Measurements from ENCODE around the gene PCDH12.
A peak's percentile ranks its signal among the peaks of the same experiment; 100 is the strongest.

The PCDH12 gene

GRCh38 chr5:141966275-141966962 is 8.4 kb upstream of the PCDH12 start:
- DNase-seq = no peak

GRCh38 chr5:141965071-141965470 is 7.1 kb upstream of the PCDH12 start:
- DNase-seq = no peak

GRCh38 chr5:141963701-141964100 is 5.7 kb upstream of the PCDH12 start:
- no peak for DNase-seq

DNA sequence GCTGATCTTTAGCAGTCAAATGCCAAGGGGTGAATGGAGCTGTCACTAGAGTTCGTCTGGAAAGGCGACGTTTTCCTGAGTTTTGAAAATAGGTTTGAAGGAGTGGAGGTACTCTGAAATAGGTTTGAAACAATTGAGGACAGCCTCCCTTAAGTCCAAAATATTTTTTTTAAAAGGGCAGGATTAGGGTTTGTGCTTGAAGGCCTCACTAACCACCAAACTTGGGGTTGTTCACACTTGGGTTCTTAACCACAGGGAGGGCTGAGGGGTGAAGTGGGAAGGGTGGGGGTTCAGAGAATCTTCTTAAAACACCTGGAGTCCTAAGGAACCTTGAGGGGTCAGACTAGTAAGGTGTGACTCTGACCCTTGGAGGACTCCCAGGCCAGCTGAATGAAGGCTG is 3.5 kb upstream of the PCDH12 start:
- no peak for DNase-seq

DNA sequence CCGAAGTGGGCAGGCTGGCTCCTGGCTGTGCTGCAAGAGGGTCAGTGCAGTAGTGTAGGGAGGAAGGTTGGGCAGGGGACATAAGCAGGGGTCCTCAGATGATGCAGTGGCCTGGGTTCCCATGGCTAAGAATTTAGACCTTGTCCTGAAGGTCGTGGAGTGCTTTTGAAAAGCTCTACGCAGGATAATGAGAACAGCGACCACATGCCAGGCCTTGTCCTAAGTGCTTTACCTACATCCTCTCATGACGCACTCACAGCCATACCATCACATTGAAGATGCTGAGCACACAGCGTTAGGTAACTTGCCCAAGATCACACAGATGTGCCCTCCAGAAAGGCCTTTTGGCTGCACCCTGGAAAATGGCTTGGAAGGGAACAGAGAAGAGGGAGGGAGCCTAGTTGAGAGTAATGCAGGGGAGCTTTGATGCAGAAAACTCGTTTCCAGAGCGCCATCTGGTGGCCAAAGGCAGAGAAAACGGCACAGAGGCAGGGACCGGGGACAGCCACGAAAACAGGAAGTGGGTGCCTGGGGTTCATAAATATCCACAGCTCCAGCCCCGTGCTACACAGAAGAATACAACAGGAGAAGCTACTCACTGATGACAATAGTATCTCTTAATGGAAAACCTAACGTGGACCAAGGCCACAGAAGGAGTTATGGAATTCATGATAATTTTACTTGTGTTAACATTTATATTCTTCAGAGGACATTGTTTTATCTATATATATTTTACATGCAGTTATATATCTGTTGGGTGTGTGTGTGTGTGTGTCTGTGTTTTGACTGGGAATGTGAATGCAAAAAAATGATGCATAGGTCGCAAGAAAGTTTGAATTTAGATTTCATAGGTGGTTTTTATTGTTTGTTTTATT is 2.7 kb upstream of the PCDH12 start:
- DNase-seq = peak; percentile 77 to 93 (median 81)

DNA sequence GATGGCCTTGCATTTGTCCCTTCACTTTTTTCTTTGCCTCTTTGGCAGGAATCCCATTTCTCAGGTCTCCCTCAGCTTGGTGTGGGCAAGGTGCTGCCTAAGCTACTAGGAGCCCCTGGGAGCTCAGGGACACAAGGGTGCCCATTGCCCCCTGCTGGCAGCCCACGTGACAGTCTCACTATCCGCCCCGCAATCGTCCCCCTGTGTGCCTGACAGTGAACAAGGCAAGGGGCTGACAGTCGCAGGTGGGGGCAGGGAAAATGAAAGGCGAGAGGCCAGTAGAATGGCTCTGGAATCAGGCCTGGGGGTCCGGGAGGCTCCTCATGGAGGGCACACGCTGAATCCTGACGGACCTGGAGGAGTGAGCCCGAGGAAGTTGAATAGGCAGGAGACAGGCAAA is 2.0 kb upstream of the PCDH12 start:
- no peak for DNase-seq

GRCh38 chr5:141958546-141959172 is 657 bp upstream of the PCDH12 start:
- no peak for DNase-seq

DNA sequence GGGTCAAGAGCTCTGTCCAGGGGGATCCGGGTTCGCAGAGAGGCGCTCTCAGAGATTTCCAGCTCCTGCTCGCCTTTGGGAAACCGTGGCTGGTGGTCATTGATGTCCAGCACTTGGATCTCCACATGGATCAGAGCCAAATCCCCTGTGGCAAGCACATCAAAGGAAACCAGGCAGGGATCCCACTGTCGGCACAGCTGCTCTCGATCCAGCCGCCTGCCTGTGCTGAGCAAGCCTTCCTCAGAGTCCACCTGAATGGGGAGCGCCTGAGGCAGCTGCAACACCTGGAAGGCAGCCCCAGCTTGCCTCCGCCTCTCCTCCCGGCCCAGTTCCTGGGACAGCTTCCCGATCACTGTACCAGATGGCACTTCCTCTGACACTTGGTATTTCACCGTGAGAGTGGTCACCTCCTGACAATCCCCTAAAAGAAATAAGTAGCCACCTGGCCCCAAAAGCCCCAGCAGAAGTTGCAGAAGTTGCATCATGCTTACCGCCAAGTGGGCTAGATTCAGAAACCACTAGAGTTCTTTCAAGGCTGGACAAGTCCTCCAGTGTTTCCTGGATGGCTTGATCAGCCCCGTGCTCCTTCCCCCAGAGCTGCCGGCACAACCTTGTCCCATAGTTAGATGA is 520 bp downstream of the PCDH12 start:
- no peak for DNase-seq

GRCh38 chr5:141954194-141954593 is 3.8 kb downstream of the PCDH12 start:
- DNase-seq = no peak

- DNase-seq = no peak
Measured at GRCh38 chr5:141952020-141952419, 6.0 kb downstream of the PCDH12 start.

DNA sequence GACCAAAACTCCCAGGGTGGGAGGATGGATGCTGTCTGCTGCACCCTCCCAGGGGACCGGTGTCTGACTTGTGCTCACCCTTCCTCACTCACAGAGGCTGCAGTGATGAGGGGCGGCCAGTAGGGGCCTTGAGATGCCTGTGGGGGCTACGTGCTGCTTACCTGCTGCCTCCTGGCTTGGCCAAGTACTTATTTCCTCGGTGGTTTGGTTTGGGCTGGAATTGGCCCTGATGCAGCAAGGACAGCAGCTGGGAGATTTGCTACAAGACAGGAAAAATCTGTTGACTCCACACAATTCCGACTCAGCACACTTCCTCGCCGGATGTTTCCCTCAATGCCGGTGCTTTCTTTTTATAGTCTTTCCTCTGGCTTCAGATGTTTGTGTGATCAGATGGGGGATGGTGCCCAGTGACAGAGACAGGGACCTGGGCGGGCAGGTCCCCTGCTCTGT is 6.6 kb downstream of the PCDH12 start:
- no peak for DNase-seq

GRCh38 chr5:141950207-141951005 is 7.6 kb downstream of the PCDH12 start:
- no peak for DNase-seq

- DNase-seq = no peak
Measured at GRCh38 chr5:141949511-141949910, 8.5 kb downstream of the PCDH12 start.

- no peak for DNase-seq
Measured at GRCh38 chr5:141948812-141949211, 9.2 kb downstream of the PCDH12 start.

DNA sequence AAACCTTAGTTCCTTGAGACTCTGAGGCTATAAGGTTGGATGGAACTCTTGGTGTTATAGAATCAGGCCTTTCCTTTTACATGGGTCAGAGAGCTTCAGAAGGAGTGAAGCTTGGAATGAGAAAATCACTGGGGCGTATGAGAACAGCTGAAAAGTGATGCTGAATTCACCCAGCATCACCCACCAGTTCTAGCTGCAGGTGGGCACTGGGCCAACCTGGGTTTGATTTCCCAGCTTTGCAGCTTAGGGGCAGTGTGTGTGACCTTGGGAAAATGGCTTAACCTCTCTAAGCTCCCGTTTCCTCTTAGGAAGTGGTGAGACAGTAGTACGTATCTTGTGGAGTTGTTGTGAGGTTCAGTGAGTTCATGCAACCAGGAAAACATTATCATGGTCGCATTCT is 10.7 kb downstream of the PCDH12 start:
- DNase-seq = no peak

- DNase-seq = no peak
Measured at GRCh38 chr5:141945511-141946051, 12.4 kb downstream of the PCDH12 start.

- DNase-seq = no peak
Measured at GRCh38 chr5:141944076-141944475, 13.9 kb downstream of the PCDH12 start.

DNA sequence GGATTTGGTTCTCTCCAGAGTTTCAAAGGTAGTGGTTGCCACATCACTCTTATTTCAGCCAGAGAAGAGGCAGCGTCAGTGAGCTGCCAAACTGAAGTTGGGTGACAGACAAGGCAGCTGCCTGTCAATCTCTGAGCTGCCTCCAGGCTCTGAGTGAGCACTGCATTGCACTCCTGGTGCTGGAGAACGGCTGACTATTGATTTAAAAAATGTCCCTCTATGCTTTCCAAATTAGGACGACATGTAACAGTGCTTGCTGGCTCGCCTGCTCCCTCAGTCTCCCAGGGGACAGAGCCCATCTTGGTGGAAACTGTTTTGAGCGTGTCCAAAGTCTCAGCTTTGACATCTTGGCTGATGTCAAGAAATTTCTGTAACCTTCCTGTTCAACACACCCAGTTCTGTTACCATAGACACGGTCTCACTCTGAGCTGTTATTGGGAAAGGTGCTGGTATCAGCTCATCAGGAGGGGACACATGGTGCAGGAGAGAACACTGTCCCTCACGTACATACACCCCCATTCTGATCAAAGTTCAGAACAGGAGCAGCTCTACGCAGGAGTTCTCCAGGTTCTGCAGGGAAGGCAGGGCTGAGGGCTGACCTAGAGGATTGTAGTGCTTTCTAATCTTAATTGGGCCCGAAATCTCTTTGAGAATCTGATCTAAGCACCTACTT is 15.7 kb downstream of the PCDH12 start:
- no peak for DNase-seq

GRCh38 chr5:141941779-141942178 is 16.2 kb downstream of the PCDH12 start:
- DNase-seq = no peak

- no peak for DNase-seq
Measured at GRCh38 chr5:141941307-141941706, 16.7 kb downstream of the PCDH12 start.

DNA sequence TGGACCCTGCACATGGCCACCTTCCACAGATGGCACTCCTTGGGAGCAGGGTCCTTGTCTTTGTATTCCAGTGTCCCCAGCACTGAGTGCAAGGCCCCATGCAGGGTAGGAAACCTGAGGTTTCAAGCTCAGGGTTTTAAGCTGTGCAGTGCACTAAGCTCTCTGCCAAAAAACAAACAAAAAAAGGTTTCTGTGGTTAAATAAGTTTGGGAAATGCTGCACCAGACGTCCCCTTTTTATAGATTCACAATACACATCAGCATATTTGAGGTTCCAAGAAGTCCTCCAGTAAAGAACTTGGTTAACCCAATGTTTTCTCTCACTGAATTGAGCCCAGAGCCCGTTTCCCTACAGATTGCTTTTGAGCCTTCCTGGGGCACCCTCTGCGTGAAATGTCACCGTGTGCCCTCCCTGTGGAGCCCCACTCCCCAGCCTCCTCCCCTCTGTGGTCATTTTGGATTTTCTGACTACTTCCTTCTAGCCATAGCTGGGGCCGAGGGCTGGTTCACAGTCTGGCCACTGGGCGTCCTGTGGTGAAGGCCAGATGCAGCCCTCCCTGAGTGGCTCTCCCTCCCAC is 17.2 kb downstream of the PCDH12 start:
- no peak for DNase-seq

Data from activated CD4-positive, CD25-positive, alpha-beta regulatory T cell (primary cell).